Measurements from ENCODE around the gene MMS22L. TPM values are rescaled to one million over a fixed set of nuclear protein-coding genes. Genes with fewer than 3 reads are reported as not detected.

MMS22L gene
- total RNA-seq, 1 experiment from 2014 or later: 52.8 TPM

GRCh38 chr6:97150932-97151331 is 132.1 kb downstream of the MMS22L start:
- no peak overlapping the region for H4K91ac ChIP-seq (ENCODE audit: insufficient read length, low read depth, low read length)
- WGBS (ENCODE audit: extremely low coverage, insufficient read length, low lambda C conversion rate): no CpG with 5 or more reads among the region's 3 CpGs
- no peak overlapping the region for H4K5ac ChIP-seq (ENCODE audit: insufficient read length, low read depth, low read length)
- H3K23ac ChIP-seq (ENCODE audit: insufficient read length, low read depth, low read length): no peak overlapping the region
- peaks cover 5 to 6% of the 10 kb centered on the region in 2 experiments for H3K9me3 Mint-ChIP-seq
- no peak overlapping the region for H2BK20ac ChIP-seq (ENCODE audit: low read depth, low read length, poor library complexity, severe bottlenecking)
- H4K8ac ChIP-seq (replicated peaks; ENCODE audit: insufficient read length, low read depth, low read length): no peak overlapping the region
- no peaks in the 10 kb centered on the region for H4K20me1 ChIP-seq (ENCODE audit: control insufficient read depth, insufficient read depth, insufficient read length)
- H3K56ac ChIP-seq (ENCODE audit: insufficient read length, low read depth, low read length): no peak overlapping the region
- H2BK12ac ChIP-seq (ENCODE audit: insufficient read length, low read depth, low read length): no peak overlapping the region
- H3K27me3 Mint-ChIP-seq (ENCODE audit: low read depth): no peaks in the 10 kb centered on the region; the same call in 1 of the 2 replicates
- H2BK5ac ChIP-seq (ENCODE audit: insufficient read length, low read length): no peak overlapping the region
- H3K14ac ChIP-seq (ENCODE audit: insufficient read depth, low read length): no peak overlapping the region
- DNase-seq: no peak
- H3K27ac ChIP-seq (ENCODE audit: insufficient read length, low read depth, low read length): no peak overlapping the region
- H3K4me3 Mint-ChIP-seq: no peak overlapping the region
- H3K36me3 Mint-ChIP-seq (ENCODE audit: insufficient read depth in 1 of 3, low read depth in 3 of 3): peaks cover 10 to 24% (median 15%) of the 10 kb centered on the region in 3 experiments; a peak in 6 of 7 replicates
- H3K4me1 ChIP-seq (ENCODE audit: insufficient read depth, low read length): no peaks in the 10 kb centered on the region
- no peak overlapping the region for H3K4ac ChIP-seq (ENCODE audit: low read depth, low read length)
- H2BK120ac ChIP-seq (ENCODE audit: low read depth, low read length, poor library complexity, severe bottlenecking): no peak overlapping the region
- H3T11ph ChIP-seq (ENCODE audit: low read length): no peak overlapping the region
- H3K4me2 ChIP-seq (ENCODE audit: insufficient read depth, insufficient read length, low read length): no peak overlapping the region
- no peak overlapping the region for H2AK5ac ChIP-seq (ENCODE audit: insufficient read length, low read length)
- no peaks in the 10 kb centered on the region for H3K27me3 ChIP-seq (ENCODE audit: insufficient read depth, low read length)
- no peaks in the 10 kb centered on the region for H3K9me3 ChIP-seq (ENCODE audit: control insufficient read depth, low read depth, low read length)
- H3K79me2 ChIP-seq (ENCODE audit: insufficient read depth, low read length): no peaks in the 10 kb centered on the region
- no peak for TF ChIP-seq CTCF (conservative IDR thresholded peaks at IDR 0.05)
- H2AFZ ChIP-seq (ENCODE audit: low read length): no peak overlapping the region
- H3K9ac ChIP-seq (ENCODE audit: extremely low read depth, insufficient read length, low read length): no peak overlapping the region
- no peaks in the 10 kb centered on the region for H3K79me1 ChIP-seq (ENCODE audit: insufficient read depth, low read depth, low read length, poor library complexity, severe bottlenecking)
- no peak overlapping the region for H2BK15ac ChIP-seq (ENCODE audit: low read depth, low read length)
- no peaks in the 10 kb centered on the region for H3K4me1 Mint-ChIP-seq
- H3K23me2 ChIP-seq (ENCODE audit: insufficient read length, low read depth, low read length, poor library complexity, severe bottlenecking): no peaks in the 10 kb centered on the region
- H3K18ac ChIP-seq (ENCODE audit: insufficient read length, low read depth, low read length): no peak overlapping the region
- H3K27ac Mint-ChIP-seq: no peak overlapping the region

All from H9 (cell line).